ENCODE data around the gene SLC7A7. TPM values are rescaled to one million over a fixed set of nuclear protein-coding genes. Genes with fewer than 3 reads are reported as not detected.
"Not testable (repeated sequence)": the region's sequence is repeated elsewhere in the genome, so short reads cannot be mapped to it uniquely, and the experiment has no call there.

The SLC7A7 gene
- total RNA-seq, 1 donor from 2014 or later, result 0.79 TPM

GRCh38 chr14:22733829-22734228 is 81.4 kb downstream of the SLC7A7 start:
- no peak overlapping the region for H3K4me3 ChIP-seq (ENCODE audit: low read depth, low read length)
- DNase-seq (ENCODE audit: low read depth), result no peak
- no peak for FAIRE-seq
- no peaks in the 10 kb centered on the region for H3K27me3 ChIP-seq (ENCODE audit: control insufficient read depth, insufficient read depth, low read length)
- H3K36me3 ChIP-seq (ENCODE audit: control insufficient read depth, insufficient read depth, low read length), result no peaks in the 10 kb centered on the region
- TF ChIP-seq CTCF (IDR thresholded peaks at IDR 0.05; ENCODE audit: insufficient read depth, low read length, severe bottlenecking), result no peak

GRCh38 chr14:22732062-22732461 is 83.2 kb downstream of the SLC7A7 start:
- DNase-seq (ENCODE audit: low read depth); H3K4me3 ChIP-seq (ENCODE audit: low read depth, low read length); H3K36me3 ChIP-seq (ENCODE audit: control insufficient read depth, insufficient read depth, low read length); FAIRE-seq; H3K27me3 ChIP-seq (ENCODE audit: control insufficient read depth, insufficient read depth, low read length): not testable (repeated sequence)

- H3K4me3 ChIP-seq (ENCODE audit: low read depth, low read length), result no peak overlapping the region
- FAIRE-seq (no peak), DNase-seq (ENCODE audit: low read depth) (no peak)
- TF ChIP-seq CTCF (IDR thresholded peaks at IDR 0.05; ENCODE audit: insufficient read depth, low read length, severe bottlenecking), result no peak
- no peaks in the 10 kb centered on the region for H3K27me3 ChIP-seq (ENCODE audit: control insufficient read depth, insufficient read depth, low read length)
- no peaks in the 10 kb centered on the region for H3K36me3 ChIP-seq (ENCODE audit: control insufficient read depth, insufficient read depth, low read length)
These were observed 89.2 kb downstream of the SLC7A7 start for GRCh38 chr14:22726012-22726411.

- not testable (repeated sequence) for H3K36me3 ChIP-seq (ENCODE audit: control insufficient read depth, insufficient read depth, low read length); DNase-seq (ENCODE audit: low read depth); FAIRE-seq; H3K27me3 ChIP-seq (ENCODE audit: control insufficient read depth, insufficient read depth, low read length); H3K4me3 ChIP-seq (ENCODE audit: low read depth, low read length)
These were observed 89.9 kb downstream of the SLC7A7 start for GRCh38 chr14:22725374-22725773.

GRCh38 chr14:22724847-22725246 is 90.4 kb downstream of the SLC7A7 start:
- H3K4me3 ChIP-seq (ENCODE audit: low read depth, low read length); FAIRE-seq; DNase-seq (ENCODE audit: low read depth); H3K27me3 ChIP-seq (ENCODE audit: control insufficient read depth, insufficient read depth, low read length); H3K36me3 ChIP-seq (ENCODE audit: control insufficient read depth, insufficient read depth, low read length): not testable (repeated sequence)

- DNase-seq (ENCODE audit: low read depth) (no peak), FAIRE-seq (no peak)
- no peaks in the 10 kb centered on the region for H3K36me3 ChIP-seq (ENCODE audit: control insufficient read depth, insufficient read depth, low read length)
- H3K4me3 ChIP-seq (ENCODE audit: low read depth, low read length), result no peak overlapping the region
- no peak for TF ChIP-seq CTCF (IDR thresholded peaks at IDR 0.05; ENCODE audit: insufficient read depth, low read length, severe bottlenecking)
- H3K27me3 ChIP-seq (ENCODE audit: control insufficient read depth, insufficient read depth, low read length), result no peaks in the 10 kb centered on the region
These were observed 91.4 kb downstream of the SLC7A7 start for GRCh38 chr14:22723815-22724214.

Other genes starting within 250 kb of the SLC7A7 start
- gene DAD1, start 226.2 kb downstream of the SLC7A7 start, total RNA-seq, result 193 and 236 TPM in 2 replicates
- gene ABHD4, start 217.1 kb downstream of the SLC7A7 start, total RNA-seq, result 5.3 and 8.2 TPM in 2 replicates
- not detected in 2 replicates for gene OR6J1, start 171.1 kb downstream of the SLC7A7 start, total RNA-seq
- gene OXA1L, start 48.7 kb downstream of the SLC7A7 start, total RNA-seq, result 25.6 and 29.2 TPM in 2 replicates
- gene MRPL52, start 14.5 kb upstream of the SLC7A7 start, total RNA-seq, result 33.2 and 38.7 TPM in 2 replicates
- gene MMP14, start 21.1 kb upstream of the SLC7A7 start, total RNA-seq, result 126 and 140 TPM in 2 replicates
- gene LRP10, start 56.3 kb upstream of the SLC7A7 start, total RNA-seq, result 34.8 and 63.6 TPM in 2 replicates
- gene REM2, start 67.8 kb upstream of the SLC7A7 start, total RNA-seq, result under 0.01 TPM in 1 of 2 replicates, not detected in the other
- 26.6 and 41.2 TPM in 2 replicates for gene RBM23, start 103.7 kb upstream of the SLC7A7 start, total RNA-seq
- 79.2 and 91.1 TPM in 2 replicates for gene PRMT5, start 113.9 kb upstream of the SLC7A7 start, total RNA-seq
- 58.8 and 113 TPM in 2 replicates for gene HAUS4, start 141.7 kb upstream of the SLC7A7 start, total RNA-seq
- 174 and 223 TPM in 2 replicates for gene AJUBA, start 167.1 kb upstream of the SLC7A7 start, total RNA-seq
- 6.3 and 7.4 TPM in 2 replicates for gene C14orf93, start 194.7 kb upstream of the SLC7A7 start, total RNA-seq
- gene PSMB5, start 219.5 kb upstream of the SLC7A7 start, total RNA-seq, result 158 and 220 TPM in 2 replicates
- not detected in 2 replicates for gene PSMB11, start 226.8 kb upstream of the SLC7A7 start, total RNA-seq
- gene CDH24, start 242.1 kb upstream of the SLC7A7 start, total RNA-seq, result 2.7 and 2.9 TPM in 2 replicates

All from bronchial epithelial cell (primary cell).